Lower leg skin (tissue), 3 donors: ENCODE measurements around the gene PVR.

Source experiments
- CTCF ChIP-seq, 3 donors: fragments of 450-650 bp; IDR thresholded peaks; one replicate each; pipeline ENCODE4 v1.5.1; 2016; ENCODE audit warnings: antibody characterized with exemption in 3 of 3, mild to moderate bottlenecking in 3 of 3, moderate library complexity in 2 of 3
- POLR2A ChIP-seq, 2 donors: fragments of 450-650 bp; IDR thresholded peaks; one replicate each; pipeline ENCODE4 v1.6.1; 2016 to 2017; ENCODE audit warnings: antibody characterized with exemption in 2 of 2, mild to moderate bottlenecking in 1 of 2, moderate library complexity in 1 of 2

DNA sequence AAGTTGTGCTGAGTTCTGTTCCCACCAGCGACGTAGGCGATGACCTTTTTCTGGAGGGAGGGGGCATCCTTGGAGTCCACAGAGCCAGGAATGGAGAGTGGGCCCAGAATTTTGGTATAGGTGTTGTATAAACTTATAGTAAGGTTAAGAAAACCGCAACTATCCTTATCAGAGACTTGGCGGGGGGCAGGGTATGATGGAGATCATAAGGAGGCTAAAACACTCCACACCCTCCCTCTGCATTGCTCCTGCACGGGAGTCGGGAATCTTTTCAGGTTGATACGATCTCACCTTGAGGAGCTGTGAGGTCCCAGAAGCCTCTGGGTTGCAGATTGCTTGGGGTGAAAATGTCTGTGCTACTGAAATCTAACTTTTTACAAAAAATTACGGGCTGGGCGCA lies 21.3 kb downstream of the PVR start:
- TF ChIP-seq CTCF (IDR thresholded peaks at IDR 0.05) (no peak), POLR2A (IDR thresholded peaks at IDR 0.05) (no peak)
